ENCODE data around the gene COL7A1. TPM values are rescaled to one million over a fixed set of nuclear protein-coding genes. Genes with fewer than 3 reads are reported as not detected.

The COL7A1 gene
- polyA plus RNA-seq, 1 of the 3 experiments (the other 2 are of a cell fraction): 10.8 TPM

DNA sequence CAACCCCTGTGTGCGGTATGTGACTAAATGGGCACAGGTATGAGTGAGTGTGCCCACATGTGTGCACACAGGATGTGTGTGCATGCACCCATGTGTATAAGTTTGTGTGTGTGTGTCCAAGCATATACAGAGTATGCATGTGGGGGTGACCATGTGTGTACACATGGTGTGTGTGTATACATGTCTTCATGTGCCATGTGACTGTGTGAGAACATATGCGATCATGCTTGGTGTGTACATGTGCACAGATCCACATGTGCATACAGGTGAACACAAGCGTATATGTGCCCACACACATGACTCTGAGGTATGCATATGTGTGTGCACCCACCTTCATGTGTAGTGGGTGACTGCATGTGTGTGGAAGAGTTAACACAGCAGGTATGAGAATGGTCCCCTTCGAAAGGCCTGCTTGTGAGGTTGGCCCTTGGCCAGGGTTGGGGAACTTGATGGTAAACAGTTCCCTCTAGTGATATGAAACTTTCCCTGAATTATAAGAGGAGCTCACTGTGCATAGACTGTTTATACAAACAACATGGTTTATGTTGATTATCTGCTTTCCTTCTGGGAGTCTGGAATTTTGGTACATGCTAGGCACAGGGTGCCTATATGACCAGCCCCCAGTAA lies 48.8 kb downstream of the COL7A1 start:
- no peak overlapping the region for H3K27ac ChIP-seq (ENCODE audit: low read depth in 2 of 2, low read length in 1 of 2)
- no peaks in the 10 kb centered on the region for H3K79me2 ChIP-seq (ENCODE audit: insufficient read depth)
- WGBS (ENCODE audit: low lambda C conversion rate): 93% methylated on average over 4 of the region's 4 CpGs
- no peak overlapping the region for H3K4me3 ChIP-seq (ENCODE audit: low read depth in 2 of 2, low read length in 1 of 2)
- H3K27me3 ChIP-seq (ENCODE audit: insufficient read depth): no peaks in the 10 kb centered on the region
- POLR2A ChIA-PET: no interaction called here
- CTCF ChIA-PET: interaction anchor here (1.0 to 4.2 kb wide), 4 partner anchors 74 to 273 kb away, joined by 3 to 24 read pairs (median 3); no protein-coding TSS in a partner anchor
- peaks cover 7 to 9% of the 10 kb centered on the region in 2 experiments for H3K36me3 ChIP-seq (replicated peaks in 1 of 2; ENCODE audit: control insufficient read depth in 1 of 2, insufficient read depth in 2 of 2, low read length in 1 of 2)
- TF ChIP-seq TCF12 (IDR thresholded peaks at IDR 0.05) (no peak), YY1 (IDR thresholded peaks at IDR 0.05; ENCODE audit: low read depth) (no peak), TAF1 (IDR thresholded peaks at IDR 0.05; ENCODE audit: borderline replicate concordance, low read depth, low read length) (no peak), GATA2 (CRISPR knock-in tag; IDR thresholded peaks at IDR 0.05) (no peak), EZH2phosphoT487 (IDR thresholded peaks at IDR 0.05; ENCODE audit: borderline replicate concordance, low read depth) (no peak), RFX5 (IDR thresholded peaks at IDR 0.05; ENCODE audit: low read length) (no peak), EP300 (IDR thresholded peaks at IDR 0.05; ENCODE audit: borderline replicate concordance in 1 of 2, low read depth in 1 of 2, low read length in 1 of 2) (no peak), RXRA (IDR thresholded peaks at IDR 0.05; ENCODE audit: borderline replicate concordance, low read depth) (no peak), GABPA (IDR thresholded peaks at IDR 0.05; ENCODE audit: low read depth) (no peak), SMC3 (IDR thresholded peaks at IDR 0.05; ENCODE audit: low read depth, low read length) (no peak)
- TF ChIP-seq, protein P1, sequence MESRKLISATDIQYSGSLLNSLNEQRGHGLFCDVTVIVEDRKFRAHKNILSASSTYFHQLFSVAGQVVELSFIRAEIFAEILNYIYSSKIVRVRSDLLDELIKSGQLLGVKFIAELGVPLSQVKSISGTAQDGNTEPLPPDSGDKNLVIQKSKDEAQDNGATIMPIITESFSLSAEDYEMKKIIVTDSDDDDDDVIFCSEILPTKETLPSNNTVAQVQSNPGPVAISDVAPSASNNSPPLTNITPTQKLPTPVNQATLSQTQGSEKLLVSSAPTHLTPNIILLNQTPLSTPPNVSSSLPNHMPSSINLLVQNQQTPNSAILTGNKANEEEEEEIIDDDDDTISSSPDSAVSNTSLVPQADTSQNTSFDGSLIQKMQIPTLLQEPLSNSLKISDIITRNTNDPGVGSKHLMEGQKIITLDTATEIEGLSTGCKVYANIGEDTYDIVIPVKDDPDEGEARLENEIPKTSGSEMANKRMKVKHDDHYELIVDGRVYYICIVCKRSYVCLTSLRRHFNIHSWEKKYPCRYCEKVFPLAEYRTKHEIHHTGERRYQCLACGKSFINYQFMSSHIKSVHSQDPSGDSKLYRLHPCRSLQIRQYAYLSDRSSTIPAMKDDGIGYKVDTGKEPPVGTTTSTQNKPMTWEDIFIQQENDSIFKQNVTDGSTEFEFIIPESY (IDR thresholded peaks at IDR 0.05; ENCODE audit: borderline replicate concordance, low read depth): no peak
- TF ChIP-seq, protein P2, sequence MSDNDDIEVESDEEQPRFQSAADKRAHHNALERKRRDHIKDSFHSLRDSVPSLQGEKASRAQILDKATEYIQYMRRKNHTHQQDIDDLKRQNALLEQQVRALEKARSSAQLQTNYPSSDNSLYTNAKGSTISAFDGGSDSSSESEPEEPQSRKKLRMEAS (IDR thresholded peaks at IDR 0.05; ENCODE audit: low read depth): no peak
- TF ChIP-seq, protein P3, sequence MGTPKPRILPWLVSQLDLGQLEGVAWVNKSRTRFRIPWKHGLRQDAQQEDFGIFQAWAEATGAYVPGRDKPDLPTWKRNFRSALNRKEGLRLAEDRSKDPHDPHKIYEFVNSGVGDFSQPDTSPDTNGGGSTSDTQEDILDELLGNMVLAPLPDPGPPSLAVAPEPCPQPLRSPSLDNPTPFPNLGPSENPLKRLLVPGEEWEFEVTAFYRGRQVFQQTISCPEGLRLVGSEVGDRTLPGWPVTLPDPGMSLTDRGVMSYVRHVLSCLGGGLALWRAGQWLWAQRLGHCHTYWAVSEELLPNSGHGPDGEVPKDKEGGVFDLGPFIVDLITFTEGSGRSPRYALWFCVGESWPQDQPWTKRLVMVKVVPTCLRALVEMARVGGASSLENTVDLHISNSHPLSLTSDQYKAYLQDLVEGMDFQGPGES (IDR thresholded peaks at IDR 0.05; ENCODE audit: low read depth, low read length): no peak
- no peaks in the 10 kb centered on the region for H4K20me1 ChIP-seq (ENCODE audit: insufficient read depth)
- peaks cover 0 to 16% of the 10 kb centered on the region in 2 experiments; a peak in 1 of 4 replicates for H3K4me1 ChIP-seq (ENCODE audit: control insufficient read depth in 1 of 2, insufficient read depth in 2 of 2, low read depth in 1 of 2, low read length in 1 of 2)
- no peak for DNase-seq
- no peak overlapping the region for H3K9ac ChIP-seq
- no peaks in the 10 kb centered on the region for H3K9me2 ChIP-seq
- no peak overlapping the region for H3K4me2 ChIP-seq
- H3F3A ChIP-seq (replicated peaks; ENCODE audit: insufficient read depth): no peaks in the 10 kb centered on the region
- no peak overlapping the region for H2AFZ ChIP-seq (ENCODE audit: low read depth)
- H3K9me3 ChIP-seq: no peaks in the 10 kb centered on the region

DNA sequence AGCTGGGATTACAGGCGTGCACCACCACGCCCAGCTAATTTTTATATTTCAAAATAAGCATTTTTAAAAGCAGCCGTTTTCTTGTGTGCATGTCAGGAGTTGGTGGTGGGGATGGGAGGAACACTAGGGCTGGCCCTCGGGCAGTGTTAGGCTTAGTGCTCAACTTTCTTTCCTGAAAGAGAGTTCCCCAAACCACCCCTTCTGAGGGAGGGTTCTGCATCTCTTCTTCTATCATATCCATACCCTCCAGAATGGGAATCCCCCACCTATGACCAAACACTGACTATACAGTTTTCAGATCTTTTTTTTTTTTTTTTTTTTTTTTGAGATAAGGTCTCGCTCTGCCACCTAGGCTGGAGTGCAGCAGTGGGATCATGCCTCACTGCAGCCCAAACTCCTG lies 51.0 kb downstream of the COL7A1 start:
- 92% methylated on average over 5 of the region's 5 CpGs for WGBS (ENCODE audit: low lambda C conversion rate)
- Histone ChIP-seq H3K4me1 (ENCODE audit: control insufficient read depth in 1 of 2, insufficient read depth in 2 of 2, low read depth in 1 of 2, low read length in 1 of 2) (peaks cover 0 to 16% of the 10 kb centered on the region in 2 experiments; a peak in 1 of 4 replicates), H3K36me3 (replicated peaks in 1 of 2; ENCODE audit: control insufficient read depth in 1 of 2, insufficient read depth in 2 of 2, low read length in 1 of 2) (peaks cover 7 to 9% of the 10 kb centered on the region in 2 experiments), H3K27me3 (ENCODE audit: insufficient read depth) (no peaks in the 10 kb centered on the region), H3K9me3 (no peaks in the 10 kb centered on the region), H3K4me2 (no peak overlapping the region), H3K4me3 (ENCODE audit: low read depth in 2 of 2, low read length in 1 of 2) (no peak overlapping the region), H2AFZ (ENCODE audit: low read depth) (no peak overlapping the region), H3K9me2 (no peaks in the 10 kb centered on the region), H3K79me2 (ENCODE audit: insufficient read depth) (no peaks in the 10 kb centered on the region), H3K27ac (ENCODE audit: low read depth in 2 of 2, low read length in 1 of 2) (no peak overlapping the region), H3F3A (replicated peaks; ENCODE audit: insufficient read depth) (no peaks in the 10 kb centered on the region), H3K9ac (no peak overlapping the region), H4K20me1 (ENCODE audit: insufficient read depth) (no peaks in the 10 kb centered on the region)
- DNase-seq: no peak
- CTCF ChIA-PET: interaction anchor here (1.2 to 2.4 kb wide), 3 partner anchors 10 to 108 kb away, joined by 3 to 13 read pairs (median 5); no protein-coding TSS in a partner anchor
- POLR2A ChIA-PET: no interaction called here
- TF ChIP-seq, protein P4, sequence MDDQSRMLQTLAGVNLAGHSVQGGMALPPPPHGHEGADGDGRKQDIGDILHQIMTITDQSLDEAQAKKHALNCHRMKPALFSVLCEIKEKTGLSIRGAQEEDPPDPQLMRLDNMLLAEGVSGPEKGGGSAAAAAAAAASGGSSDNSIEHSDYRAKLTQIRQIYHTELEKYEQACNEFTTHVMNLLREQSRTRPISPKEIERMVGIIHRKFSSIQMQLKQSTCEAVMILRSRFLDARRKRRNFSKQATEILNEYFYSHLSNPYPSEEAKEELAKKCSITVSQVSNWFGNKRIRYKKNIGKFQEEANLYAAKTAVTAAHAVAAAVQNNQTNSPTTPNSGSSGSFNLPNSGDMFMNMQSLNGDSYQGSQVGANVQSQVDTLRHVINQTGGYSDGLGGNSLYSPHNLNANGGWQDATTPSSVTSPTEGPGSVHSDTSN (IDR thresholded peaks at IDR 0.05): no peak
- no peak for TF ChIP-seq JUND (IDR thresholded peaks at IDR 0.05)
- TF ChIP-seq, protein P5, sequence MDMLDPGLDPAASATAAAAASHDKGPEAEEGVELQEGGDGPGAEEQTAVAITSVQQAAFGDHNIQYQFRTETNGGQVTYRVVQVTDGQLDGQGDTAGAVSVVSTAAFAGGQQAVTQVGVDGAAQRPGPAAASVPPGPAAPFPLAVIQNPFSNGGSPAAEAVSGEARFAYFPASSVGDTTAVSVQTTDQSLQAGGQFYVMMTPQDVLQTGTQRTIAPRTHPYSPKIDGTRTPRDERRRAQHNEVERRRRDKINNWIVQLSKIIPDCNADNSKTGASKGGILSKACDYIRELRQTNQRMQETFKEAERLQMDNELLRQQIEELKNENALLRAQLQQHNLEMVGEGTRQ (IDR thresholded peaks at IDR 0.05; ENCODE audit: borderline replicate concordance, low read depth, low read length): no peak
- TF ChIP-seq POLR2AphosphoS5 (IDR thresholded peaks at IDR 0.05; ENCODE audit: low read depth, low read length): no peak
- TF ChIP-seq, protein P6, sequence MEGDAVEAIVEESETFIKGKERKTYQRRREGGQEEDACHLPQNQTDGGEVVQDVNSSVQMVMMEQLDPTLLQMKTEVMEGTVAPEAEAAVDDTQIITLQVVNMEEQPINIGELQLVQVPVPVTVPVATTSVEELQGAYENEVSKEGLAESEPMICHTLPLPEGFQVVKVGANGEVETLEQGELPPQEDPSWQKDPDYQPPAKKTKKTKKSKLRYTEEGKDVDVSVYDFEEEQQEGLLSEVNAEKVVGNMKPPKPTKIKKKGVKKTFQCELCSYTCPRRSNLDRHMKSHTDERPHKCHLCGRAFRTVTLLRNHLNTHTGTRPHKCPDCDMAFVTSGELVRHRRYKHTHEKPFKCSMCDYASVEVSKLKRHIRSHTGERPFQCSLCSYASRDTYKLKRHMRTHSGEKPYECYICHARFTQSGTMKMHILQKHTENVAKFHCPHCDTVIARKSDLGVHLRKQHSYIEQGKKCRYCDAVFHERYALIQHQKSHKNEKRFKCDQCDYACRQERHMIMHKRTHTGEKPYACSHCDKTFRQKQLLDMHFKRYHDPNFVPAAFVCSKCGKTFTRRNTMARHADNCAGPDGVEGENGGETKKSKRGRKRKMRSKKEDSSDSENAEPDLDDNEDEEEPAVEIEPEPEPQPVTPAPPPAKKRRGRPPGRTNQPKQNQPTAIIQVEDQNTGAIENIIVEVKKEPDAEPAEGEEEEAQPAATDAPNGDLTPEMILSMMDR (IDR thresholded peaks at IDR 0.05): no peak
- no peak for TF ChIP-seq EZH2phosphoT487 (IDR thresholded peaks at IDR 0.05; ENCODE audit: borderline replicate concordance, low read depth)
- no peak for TF ChIP-seq GATA2 (CRISPR knock-in tag; IDR thresholded peaks at IDR 0.05)

Measured in SK-N-SH (cell line).